Measurements from ENCODE around the gene SLX9.

Gene SLX9

GRCh38 chr21:44893278-44893556 is 46.6 kb upstream of the SLX9 start:
- Histone ChIP-seq H3K27me3 (ENCODE audit: insufficient read depth, low read length, poor library complexity) (no peaks in the 10 kb centered on the region), H3K79me2 (ENCODE audit: insufficient read depth, low read length) (no peaks in the 10 kb centered on the region), H3K4me1 (ENCODE audit: insufficient read depth, low read length) (no peaks in the 10 kb centered on the region), H3K36me3 (ENCODE audit: insufficient read depth, low read length) (peaks cover 62% of the 10 kb centered on the region), H3K27ac (ENCODE audit: low read length) (no peak overlapping the region), H4K20me1 (ENCODE audit: insufficient read depth, low read length) (peaks cover 15% of the 10 kb centered on the region), H3K4me3 (ENCODE audit: low read depth in 1 of 2, low read length in 2 of 2) (no peak overlapping the region), H3K4me2 (ENCODE audit: insufficient read depth, low read length) (no peak overlapping the region), H3K9me3 (ENCODE audit: insufficient read depth, low read length, severe bottlenecking) (no peaks in the 10 kb centered on the region), H3K9ac (ENCODE audit: low read depth, low read length) (no peak overlapping the region), H2AFZ (ENCODE audit: low read depth, low read length) (no peak overlapping the region)
- no peak for TF ChIP-seq CTCF (IDR thresholded peaks at IDR 0.05; ENCODE audit: borderline replicate concordance, extremely low read depth, low read length, poor library complexity, severe bottlenecking)
- no peak for TF ChIP-seq EZH2 (IDR thresholded peaks at IDR 0.05; ENCODE audit: borderline replicate concordance, low read depth, low read length, severe bottlenecking)
- ATAC-seq (ENCODE audit: insufficient read depth, low read depth) (peak; percentile 15; the same call in 1 of the 3 replicates), DNase-seq (no peak)

GRCh38 chr21:44893948-44894656 is 45.7 kb upstream of the SLX9 start:
- no peaks in the 10 kb centered on the region for H3K27me3 ChIP-seq (ENCODE audit: insufficient read depth, low read length, poor library complexity)
- H3K9ac ChIP-seq (ENCODE audit: low read depth, low read length), result no peak overlapping the region
- H3K4me1 ChIP-seq (ENCODE audit: insufficient read depth, low read length), result no peaks in the 10 kb centered on the region

GRCh38 chr21:44894687-44895302 is 45.0 kb upstream of the SLX9 start:
- peaks cover 20% of the 10 kb centered on the region for H4K20me1 ChIP-seq (ENCODE audit: insufficient read depth, low read length)

More at GRCh38 chr21:44893948-44894656, 45.7 kb upstream of the SLX9 start:
- Histone ChIP-seq H3K27ac (ENCODE audit: low read length) (no peak overlapping the region), H3K36me3 (ENCODE audit: insufficient read depth, low read length) (peaks cover 65% of the 10 kb centered on the region), H3K4me2 (ENCODE audit: insufficient read depth, low read length) (no peak overlapping the region), H3K9me3 (ENCODE audit: insufficient read depth, low read length, severe bottlenecking) (no peaks in the 10 kb centered on the region), H3K4me3 (ENCODE audit: low read depth in 1 of 2, low read length in 2 of 2) (no peak overlapping the region), H4K20me1 (ENCODE audit: insufficient read depth, low read length) (peaks cover 17% of the 10 kb centered on the region), H2AFZ (ENCODE audit: low read depth, low read length) (no peak overlapping the region), H3K79me2 (ENCODE audit: insufficient read depth, low read length) (no peaks in the 10 kb centered on the region)
- ATAC-seq (ENCODE audit: insufficient read depth, low read depth) (no peak), DNase-seq (no peak)
- TF ChIP-seq EZH2 (IDR thresholded peaks at IDR 0.05; ENCODE audit: borderline replicate concordance, low read depth, low read length, severe bottlenecking) (no peak), CTCF (IDR thresholded peaks at IDR 0.05; ENCODE audit: borderline replicate concordance, extremely low read depth, low read length, poor library complexity, severe bottlenecking) (no peak)

More at GRCh38 chr21:44894687-44895302, 45.0 kb upstream of the SLX9 start:
- Histone ChIP-seq H3K4me1 (ENCODE audit: insufficient read depth, low read length) (no peaks in the 10 kb centered on the region), H3K79me2 (ENCODE audit: insufficient read depth, low read length) (no peaks in the 10 kb centered on the region), H2AFZ (ENCODE audit: low read depth, low read length) (no peak overlapping the region), H3K4me2 (ENCODE audit: insufficient read depth, low read length) (no peak overlapping the region), H3K36me3 (ENCODE audit: insufficient read depth, low read length) (peaks cover 67% of the 10 kb centered on the region), H3K27ac (ENCODE audit: low read length) (no peak overlapping the region), H3K27me3 (ENCODE audit: insufficient read depth, low read length, poor library complexity) (no peaks in the 10 kb centered on the region), H3K4me3 (ENCODE audit: low read depth in 1 of 2, low read length in 2 of 2) (no peak overlapping the region), H3K9ac (ENCODE audit: low read depth, low read length) (no peak overlapping the region), H3K9me3 (ENCODE audit: insufficient read depth, low read length, severe bottlenecking) (no peaks in the 10 kb centered on the region)
- ATAC-seq (ENCODE audit: insufficient read depth, low read depth) (no peak), DNase-seq (no peak)
- TF ChIP-seq CTCF (IDR thresholded peaks at IDR 0.05; ENCODE audit: borderline replicate concordance, extremely low read depth, low read length, poor library complexity, severe bottlenecking), result no peak
- no peak for TF ChIP-seq EZH2 (IDR thresholded peaks at IDR 0.05; ENCODE audit: borderline replicate concordance, low read depth, low read length, severe bottlenecking)

Data from DND-41 (cell line).